Suprapubic skin (tissue), 4 donors: ENCODE results near the gene NOX3.

Source experiments
- CTCF ChIP-seq, 2 donors: fragments of 200-600 bp in 1 of 2; fragments of 450-650 bp in 1 of 2; sonication (generic) in 1 of 2; IDR thresholded peaks; one replicate each; pipeline ENCODE4 v1.5.1; 2016 to 2019; ENCODE audit warnings: antibody characterized with exemption in 2 of 2, mild to moderate bottlenecking in 1 of 2, moderate library complexity in 1 of 2
- EP300 ChIP-seq: sonication (generic); formaldehyde crosslinking; IDR thresholded peaks from one replicate; pipeline ENCODE4 v1.6.1; 2017; ENCODE audit warnings: antibody characterized with exemption
- POLR2A ChIP-seq, 2 donors: fragments of 450-650 bp; IDR thresholded peaks; one replicate each; pipeline ENCODE4 v1.6.1; 2017; ENCODE audit warnings: antibody characterized with exemption in 2 of 2, mild to moderate bottlenecking in 2 of 2, moderate library complexity in 2 of 2
- POLR2AphosphoS5 ChIP-seq, 3 donors: sonication (generic); formaldehyde crosslinking; IDR thresholded peaks; one replicate each; pipeline ENCODE4 v1.6.1; 2017; ENCODE audit warnings: antibody characterized with exemption in 3 of 3

- TF ChIP-seq CTCF (IDR thresholded peaks at IDR 0.05) (no peak), POLR2AphosphoS5 (IDR thresholded peaks at IDR 0.05) (no peak), POLR2A (IDR thresholded peaks at IDR 0.05) (no peak), EP300 (no peak)
Observed at GRCh38 chr6:155377061-155377460, 78.6 kb downstream of the NOX3 start.
